ENCODE results near the gene ZG16B. TPM values are rescaled to one million over a fixed set of nuclear protein-coding genes. Genes with fewer than 3 reads are reported as not detected.
A peak's percentile ranks its signal among the peaks of the same experiment; 100 is the strongest.

ZG16B gene
- total RNA-seq, 1 experiment from 2014 or later: not detected

GRCh38 chr16:2814551-2815298 lies 15.4 kb upstream of the ZG16B start:
- TF ChIP-seq SOX15 (CRISPR knock-in tag; IDR thresholded peaks at IDR 0.05) (no peak), ZNF263 (CRISPR knock-in tag; IDR thresholded peaks at IDR 0.05; ENCODE audit: low read depth) (no peak), SMAD3 (CRISPR knock-in tag; IDR thresholded peaks at IDR 0.05; ENCODE audit: borderline replicate concordance) (no peak), ZNF317 (CRISPR knock-in tag; IDR thresholded peaks at IDR 0.05; ENCODE audit: borderline replicate concordance, low read depth) (no peak), RORB (CRISPR knock-in tag; IDR thresholded peaks at IDR 0.05) (no peak), ZNF232 (CRISPR knock-in tag; IDR thresholded peaks at IDR 0.05) (no peak), ERG (CRISPR knock-in tag; IDR thresholded peaks at IDR 0.05) (no peak)
- DNase-seq (ENCODE audit: low spot score) (no peak), ATAC-seq (no peak)
- ChIA-PET CTCF (interaction anchor here (1.1 to 5.1 kb wide), 4 partner anchors 17 to 106 kb away, joined by 4 to 29 read pairs (median 5); partner anchors contain the start of gene PRSS41), POLR2A (no interaction called here)
- Mint-ChIP-seq H3K9me3 (no peaks in the 10 kb centered on the region), H3K4me1 (no peaks in the 10 kb centered on the region), H3K36me3 (no peaks in the 10 kb centered on the region), H3K27ac (no peak overlapping the region), H3K4me3 (no peak overlapping the region), H3K27me3 (ENCODE audit: low read depth) (peaks cover 1% of the 10 kb centered on the region; the same call in 1 of the 2 replicates)

- Mint-ChIP-seq H3K36me3 (no peaks in the 10 kb centered on the region), H3K4me1 (no peaks in the 10 kb centered on the region), H3K4me3 (no peak overlapping the region), H3K9me3 (no peaks in the 10 kb centered on the region), H3K27ac (no peak overlapping the region), H3K27me3 (ENCODE audit: low read depth) (no peaks in the 10 kb centered on the region; the same call in 1 of the 2 replicates)
- no peak for DNase-seq (ENCODE audit: low spot score)
- ChIA-PET POLR2A (interaction anchor here (0.5 kb wide), 1 partner anchor 923 kb away, joined by 5 read pairs; no protein-coding TSS in a partner anchor), CTCF (interaction anchor here (1.1 to 2.2 kb wide), 3 partner anchors 18 to 53 kb away, joined by 4 to 25 read pairs (median 5); partner anchors contain the start of gene PRSS41)
- no peak for ATAC-seq
- TF ChIP-seq GTF2I (CRISPR knock-in tag; conservative IDR thresholded peaks at IDR 0.05): no peak
- TF ChIP-seq, protein P1, sequence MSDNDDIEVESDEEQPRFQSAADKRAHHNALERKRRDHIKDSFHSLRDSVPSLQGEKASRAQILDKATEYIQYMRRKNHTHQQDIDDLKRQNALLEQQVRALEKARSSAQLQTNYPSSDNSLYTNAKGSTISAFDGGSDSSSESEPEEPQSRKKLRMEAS (CRISPR knock-in tag; IDR thresholded peaks at IDR 0.05): no peak
- no peak for TF ChIP-seq HMGA2 (CRISPR knock-in tag; IDR thresholded peaks at IDR 0.05)
- no peak for TF ChIP-seq E2F5 (CRISPR knock-in tag; IDR thresholded peaks at IDR 0.05)
- no peak for TF ChIP-seq ZNF121 (CRISPR knock-in tag; IDR thresholded peaks at IDR 0.05)
These were observed 14.8 kb upstream of the ZG16B start for GRCh38 chr16:2815299-2815771.

GRCh38 chr16:2816751-2817339 lies 13.3 kb upstream of the ZG16B start, which contains the start of gene PRSS21:
PRSS21 (plus strand) TSS chr16:2817237; CDS start chr16:2817269, 32 bp downstream.
- H3K4me1 Mint-ChIP-seq: no peaks in the 10 kb centered on the region
- TF ChIP-seq RORB (CRISPR knock-in tag; IDR thresholded peaks at IDR 0.05): no peak
- TF ChIP-seq CTCF (IDR thresholded peaks at IDR 0.05): peak; percentile 68
- peak; percentile 67 for DNase-seq (ENCODE audit: low spot score)
- peak; percentile 83 for ATAC-seq
- no peak within 1 kb of the TSS for H3K27ac Mint-ChIP-seq
- ChIA-PET POLR2A (no interaction called here), CTCF (interaction anchor here (0.6 to 2.2 kb wide), 26 partner anchors 9 to 285 kb away, joined by 3 to 25 read pairs (median 4); partner anchors contain the start of genes FLYWCH2 and PRSS41)
- H3K9me3 Mint-ChIP-seq: no peaks in the 10 kb centered on the region
- H3K4me3 Mint-ChIP-seq: no peak within 1 kb of the TSS
- no peaks in the 10 kb centered on the region for H3K36me3 Mint-ChIP-seq
- H3K27me3 Mint-ChIP-seq (ENCODE audit: low read depth): no peaks in the 10 kb centered on the region

Measured in WTC11 (cell line).